HG03045 (cell line): Measurements from ENCODE around the gene DUS2.

Experiments used
- ATAC-seq: cut with Tn5 transposase; IDR thresholded peaks from one replicate; pipeline ENCODE4 v1.9.1; 2021; ENCODE audit warnings: mild to moderate bottlenecking, moderate library complexity; ENCODE audit not compliant: unreplicated experiment

DUS2 gene

GRCh38 chr16:68040506-68041288 lies 17.6 kb downstream of the DUS2 start:
- peak; percentile 75 for ATAC-seq

GRCh38 chr16:68041783-68042182 lies 18.7 kb downstream of the DUS2 start:
- no peak for ATAC-seq

- ATAC-seq, result no peak
Observed at GRCh38 chr16:68046106-68046505, 23.0 kb downstream of the DUS2 start.

GRCh38 chr16:68047987-68048386 lies 24.9 kb downstream of the DUS2 start:
- ATAC-seq, result no peak

- no peak for ATAC-seq
Observed at GRCh38 chr16:68049449-68049848, 26.4 kb downstream of the DUS2 start.

- ATAC-seq, result no peak
Observed at GRCh38 chr16:68055395-68055794, 32.3 kb downstream of the DUS2 start.

GRCh38 chr16:68059804-68060203 lies 36.7 kb downstream of the DUS2 start:
- ATAC-seq, result no peak

GRCh38 chr16:68061396-68061795 lies 38.3 kb downstream of the DUS2 start:
- no peak for ATAC-seq

- ATAC-seq, result no peak
Observed at GRCh38 chr16:68062910-68063393, 39.9 kb downstream of the DUS2 start.

GRCh38 chr16:68064791-68065365 lies 41.8 kb downstream of the DUS2 start:
- no peak for ATAC-seq

GRCh38 chr16:68065716-68066305 lies 42.7 kb downstream of the DUS2 start:
- no peak for ATAC-seq

- no peak for ATAC-seq
Observed at GRCh38 chr16:68066763-68067162, 43.7 kb downstream of the DUS2 start.

- ATAC-seq, result no peak
Observed at GRCh38 chr16:68068926-68069325, 45.8 kb downstream of the DUS2 start.

- ATAC-seq, result no peak
Observed at GRCh38 chr16:68069511-68070248, 46.6 kb downstream of the DUS2 start.

- ATAC-seq, result no peak
Observed at GRCh38 chr16:68070249-68070730, 47.2 kb downstream of the DUS2 start.

- ATAC-seq, result no peak
Observed at GRCh38 chr16:68070806-68071517, 47.9 kb downstream of the DUS2 start.

- no peak for ATAC-seq
Observed at GRCh38 chr16:68071518-68071901, 48.4 kb downstream of the DUS2 start.

- ATAC-seq, result no peak
Observed at GRCh38 chr16:68072038-68072695, 49.1 kb downstream of the DUS2 start.

- no peak for ATAC-seq
Observed at GRCh38 chr16:68073902-68074760, 51.0 kb downstream of the DUS2 start.
